HG03521 (cell line): Measurements from ENCODE around the gene ODR4.
"Not testable (repeated sequence)": the region's sequence is repeated elsewhere in the genome, so short reads cannot be mapped to it uniquely, and the experiment has no call there.

Experiments used
- ATAC-seq: cut with Tn5 transposase; IDR thresholded peaks from one replicate; pipeline ENCODE4 v1.9.1; 2021; ENCODE audit warnings: mild to moderate bottlenecking, moderate library complexity; ENCODE audit not compliant: unreplicated experiment

Gene ODR4

GRCh38 chr1:186420923-186421322, 45.3 kb downstream of the ODR4 start:
- peak; percentile 79 for ATAC-seq

GRCh38 chr1:186421446-186421845, 45.8 kb downstream of the ODR4 start:
- ATAC-seq = no peak

GRCh38 chr1:186424539-186424938, 48.9 kb downstream of the ODR4 start:
- ATAC-seq = no peak

GRCh38 chr1:186426118-186426517, 50.5 kb downstream of the ODR4 start:
- ATAC-seq = no peak

- ATAC-seq = no peak
These were observed 53.4 kb downstream of the ODR4 start for GRCh38 chr1:186429017-186429416.

- no peak for ATAC-seq
These were observed 59.7 kb downstream of the ODR4 start for GRCh38 chr1:186435336-186435735.

GRCh38 chr1:186438567-186438966, 62.9 kb downstream of the ODR4 start:
- ATAC-seq = no peak

GRCh38 chr1:186440584-186440983, 64.9 kb downstream of the ODR4 start:
- no peak for ATAC-seq

- ATAC-seq = no peak
These were observed 67.2 kb downstream of the ODR4 start for GRCh38 chr1:186442651-186443375.

- ATAC-seq = no peak
These were observed 68.0 kb downstream of the ODR4 start for GRCh38 chr1:186443638-186444037.

- ATAC-seq = no peak
These were observed 70.5 kb downstream of the ODR4 start for GRCh38 chr1:186446152-186446551.

- ATAC-seq = no peak
These were observed 79.3 kb downstream of the ODR4 start for GRCh38 chr1:186454981-186455380.

- no peak for ATAC-seq
These were observed 81.2 kb downstream of the ODR4 start for GRCh38 chr1:186456729-186457255.

GRCh38 chr1:186459161-186459560, 83.5 kb downstream of the ODR4 start:
- not testable (repeated sequence) for ATAC-seq

- no peak for ATAC-seq
These were observed 85.4 kb downstream of the ODR4 start, which contains the start of gene PDC for GRCh38 chr1:186461014-186461413. Gene PDC, minus strand, starts transcription at chr1:186461114. Its CDS starts 11,655 bp downstream, at chr1:186449459.

- no peak for ATAC-seq
These were observed 87.9 kb downstream of the ODR4 start for GRCh38 chr1:186463511-186463910.

- ATAC-seq = no peak
These were observed 88.3 kb downstream of the ODR4 start for GRCh38 chr1:186463926-186464325.

- ATAC-seq = not testable (repeated sequence)
These were observed 89.9 kb downstream of the ODR4 start for GRCh38 chr1:186465491-186465890.

- no peak for ATAC-seq
These were observed 90.3 kb downstream of the ODR4 start for GRCh38 chr1:186465946-186466345.
